ENCODE measurements around the gene ABCC8. TPM values are rescaled to one million over a fixed set of nuclear protein-coding genes. Genes with fewer than 3 reads are reported as not detected.
A peak's percentile ranks its signal among the peaks of the same experiment; 100 is the strongest.

Gene ABCC8
- total RNA-seq, 2 donors from 2014 or later: 0.55 TPM; not detected in 1

DNA sequence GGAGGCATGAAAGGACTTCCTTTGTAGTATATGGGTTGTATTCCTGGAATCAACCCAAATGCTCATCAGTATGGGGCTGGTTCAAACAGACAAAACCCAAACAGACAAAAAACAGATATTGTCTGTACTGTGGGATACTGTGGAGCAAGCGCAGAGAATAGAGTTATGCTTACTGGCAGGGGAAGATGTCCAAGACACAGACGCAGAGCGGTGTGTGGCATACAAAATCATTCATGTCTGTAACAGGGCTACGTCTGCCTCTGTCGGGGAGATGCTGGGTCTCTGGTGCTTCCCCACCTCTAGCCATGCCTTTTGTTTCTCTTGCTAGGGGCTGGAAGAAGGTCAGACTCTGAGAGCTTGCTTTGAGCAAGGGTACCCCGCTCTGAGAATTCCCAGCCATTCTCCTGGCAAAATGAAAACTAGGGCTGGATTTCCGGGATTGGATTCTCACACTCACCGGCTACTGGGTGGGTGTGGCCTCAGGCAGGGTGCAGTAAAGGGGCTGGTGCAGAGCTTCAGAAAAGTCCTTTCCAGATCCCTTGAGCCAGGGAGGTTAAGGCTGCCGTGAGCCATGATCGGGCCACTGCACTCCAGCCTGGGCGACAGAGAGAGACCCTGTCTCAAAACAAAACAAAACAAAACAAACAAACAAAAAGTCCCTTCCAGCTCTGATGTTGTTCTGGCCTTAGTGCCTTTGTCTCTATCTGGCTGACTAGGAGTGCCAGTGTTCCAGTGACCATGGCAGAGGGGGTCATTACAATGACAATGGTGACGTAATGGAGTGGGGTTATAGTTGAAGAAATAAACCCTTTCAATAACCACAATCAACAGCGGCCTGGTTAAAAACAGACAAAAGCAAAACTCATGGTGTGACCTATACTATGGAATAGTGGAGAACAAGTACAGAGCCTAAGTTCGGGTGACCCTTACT, 2.9 kb upstream of the ABCC8 start:
- H3K27ac ChIP-seq (ENCODE audit: low read depth, low read length): no peak overlapping the region
- H3K4me1 ChIP-seq (ENCODE audit: control insufficient read depth, insufficient read depth, low read length): no peaks in the 10 kb centered on the region
- H3K27me3 ChIP-seq (ENCODE audit: control insufficient read depth, insufficient read depth, low read length, poor library complexity, severe bottlenecking): peaks cover 48% of the 10 kb centered on the region
- no peak overlapping the region for H3K4me3 ChIP-seq (ENCODE audit: low read length)
- H3K4me1 Mint-ChIP-seq: peaks cover 7% of the 10 kb centered on the region
- H3K36me3 Mint-ChIP-seq (ENCODE audit: low read depth): no peaks in the 10 kb centered on the region
- no peaks in the 10 kb centered on the region for H3K9me3 ChIP-seq (ENCODE audit: control insufficient read depth, low read length)
- no peak overlapping the region for H3K9ac ChIP-seq (ENCODE audit: extremely low read depth, low read length, poor library complexity, severe bottlenecking)
- H3K4me3 Mint-ChIP-seq: no peak overlapping the region
- peak; percentile 94 for DNase-seq
- no peak overlapping the region for H3K27ac Mint-ChIP-seq
- H3K9me3 Mint-ChIP-seq: no peaks in the 10 kb centered on the region
- TF ChIP-seq, protein P1, sequence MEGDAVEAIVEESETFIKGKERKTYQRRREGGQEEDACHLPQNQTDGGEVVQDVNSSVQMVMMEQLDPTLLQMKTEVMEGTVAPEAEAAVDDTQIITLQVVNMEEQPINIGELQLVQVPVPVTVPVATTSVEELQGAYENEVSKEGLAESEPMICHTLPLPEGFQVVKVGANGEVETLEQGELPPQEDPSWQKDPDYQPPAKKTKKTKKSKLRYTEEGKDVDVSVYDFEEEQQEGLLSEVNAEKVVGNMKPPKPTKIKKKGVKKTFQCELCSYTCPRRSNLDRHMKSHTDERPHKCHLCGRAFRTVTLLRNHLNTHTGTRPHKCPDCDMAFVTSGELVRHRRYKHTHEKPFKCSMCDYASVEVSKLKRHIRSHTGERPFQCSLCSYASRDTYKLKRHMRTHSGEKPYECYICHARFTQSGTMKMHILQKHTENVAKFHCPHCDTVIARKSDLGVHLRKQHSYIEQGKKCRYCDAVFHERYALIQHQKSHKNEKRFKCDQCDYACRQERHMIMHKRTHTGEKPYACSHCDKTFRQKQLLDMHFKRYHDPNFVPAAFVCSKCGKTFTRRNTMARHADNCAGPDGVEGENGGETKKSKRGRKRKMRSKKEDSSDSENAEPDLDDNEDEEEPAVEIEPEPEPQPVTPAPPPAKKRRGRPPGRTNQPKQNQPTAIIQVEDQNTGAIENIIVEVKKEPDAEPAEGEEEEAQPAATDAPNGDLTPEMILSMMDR (conservative IDR thresholded peaks at IDR 0.05): no peak
- peaks cover 71% of the 10 kb centered on the region for H3K27me3 Mint-ChIP-seq (ENCODE audit: insufficient read depth)
- 38 to 39% methylated on average over 10 to 13 of the region's 14 CpGs for WGBS, 2 experiments (ENCODE audit: insufficient coverage in 1 of 2, insufficient read length in 1 of 2)
- H3K36me3 ChIP-seq (ENCODE audit: control insufficient read depth, insufficient read depth, low read length): no peaks in the 10 kb centered on the region

DNA sequence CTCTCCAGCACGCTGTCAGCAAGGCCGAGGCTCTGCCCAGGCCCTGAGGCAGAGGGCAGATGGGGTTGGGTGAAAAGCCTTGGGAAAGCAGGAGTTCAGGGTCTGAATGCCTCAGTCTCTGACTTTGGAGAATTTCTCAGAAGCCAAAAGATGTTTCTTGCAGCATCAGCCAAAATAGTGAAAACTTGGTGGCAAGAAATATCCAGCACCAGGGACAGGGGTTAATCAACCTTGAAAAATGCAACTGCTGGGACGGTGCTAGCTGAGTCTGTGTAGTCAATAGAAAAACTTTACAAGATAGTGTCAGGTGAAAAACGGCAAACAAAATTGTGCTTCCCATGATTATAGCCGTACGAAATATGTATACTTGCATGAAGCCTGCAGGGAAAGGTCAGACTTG, 1.4 kb upstream of the ABCC8 start:
- Mint-ChIP-seq H3K36me3 (ENCODE audit: low read depth) (no peaks in the 10 kb centered on the region), H3K27me3 (ENCODE audit: insufficient read depth) (peaks cover 82% of the 10 kb centered on the region), H3K4me1 (peaks cover 9% of the 10 kb centered on the region), H3K9me3 (no peaks in the 10 kb centered on the region), H3K4me3 (no peak overlapping the region), H3K27ac (no peak overlapping the region)
- Histone ChIP-seq H3K36me3 (ENCODE audit: control insufficient read depth, insufficient read depth, low read length) (no peaks in the 10 kb centered on the region), H3K9me3 (ENCODE audit: control insufficient read depth, low read length) (no peaks in the 10 kb centered on the region), H3K4me1 (ENCODE audit: control insufficient read depth, insufficient read depth, low read length) (no peaks in the 10 kb centered on the region), H3K27ac (ENCODE audit: low read depth, low read length) (no peak overlapping the region), H3K27me3 (ENCODE audit: control insufficient read depth, insufficient read depth, low read length, poor library complexity, severe bottlenecking) (peaks cover 61% of the 10 kb centered on the region), H3K9ac (ENCODE audit: extremely low read depth, low read length, poor library complexity, severe bottlenecking) (no peak overlapping the region), H3K4me3 (ENCODE audit: low read length) (no peak overlapping the region)
- WGBS, 2 experiments (ENCODE audit: insufficient coverage in 1 of 2, insufficient read length in 1 of 2): 61 to 65% methylated on average over 6 of the region's 6 CpGs
- TF ChIP-seq, protein P1 (conservative IDR thresholded peaks at IDR 0.05): no peak
- no peak for DNase-seq

DNA sequence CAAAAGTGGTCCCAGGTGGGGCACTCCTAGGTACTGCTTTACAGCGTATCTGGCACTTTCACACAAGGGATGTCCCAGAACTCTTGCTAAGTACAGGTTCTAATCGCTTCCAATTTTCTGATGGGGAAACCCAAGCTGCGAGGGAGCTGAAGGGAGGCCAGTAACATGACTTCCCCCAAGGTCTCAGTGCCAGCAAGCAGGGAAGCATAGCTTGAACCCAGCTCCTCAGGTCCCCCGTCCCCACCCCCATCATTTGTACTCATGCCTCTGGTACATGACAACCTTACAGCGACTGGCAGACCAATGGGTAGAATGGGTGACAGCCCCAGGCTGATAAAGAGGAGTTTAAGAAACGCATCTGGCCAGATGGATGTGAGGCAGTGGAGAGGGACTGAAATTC, 716 bp upstream of the ABCC8 start:
- peaks cover 89% of the 10 kb centered on the region for H3K27me3 Mint-ChIP-seq (ENCODE audit: insufficient read depth)
- Histone ChIP-seq H3K4me3 (ENCODE audit: low read length) (no peak overlapping the region), H3K36me3 (ENCODE audit: control insufficient read depth, insufficient read depth, low read length) (no peaks in the 10 kb centered on the region), H3K4me1 (ENCODE audit: control insufficient read depth, insufficient read depth, low read length) (no peaks in the 10 kb centered on the region), H3K9ac (ENCODE audit: extremely low read depth, low read length, poor library complexity, severe bottlenecking) (no peak overlapping the region), H3K27ac (ENCODE audit: low read depth, low read length) (no peak overlapping the region), H3K9me3 (ENCODE audit: control insufficient read depth, low read length) (no peaks in the 10 kb centered on the region), H3K27me3 (ENCODE audit: control insufficient read depth, insufficient read depth, low read length, poor library complexity, severe bottlenecking) (peaks cover 61% of the 10 kb centered on the region)
- 62 to 68% methylated on average over 4 to 6 of the region's 6 CpGs for WGBS, 2 experiments (ENCODE audit: insufficient coverage in 1 of 2, insufficient read length in 1 of 2)
- peaks cover 9% of the 10 kb centered on the region for H3K4me1 Mint-ChIP-seq
- TF ChIP-seq, protein P1 (conservative IDR thresholded peaks at IDR 0.05): no peak
- H3K27ac Mint-ChIP-seq: no peak overlapping the region
- DNase-seq: no peak
- H3K36me3 Mint-ChIP-seq (ENCODE audit: low read depth): no peaks in the 10 kb centered on the region
- no peaks in the 10 kb centered on the region for H3K9me3 Mint-ChIP-seq
- peak overlapping the region; percentile 64 for H3K4me3 Mint-ChIP-seq
